DMS53 treated with DMSO at 0.1 percent for 48 hours (cell line): Measurements from ENCODE around the gene CTSS.
"Not testable (repeated sequence)": the region's sequence is repeated elsewhere in the genome, so short reads cannot be mapped to it uniquely, and the experiment has no call there.

Experiments used
- DNase-seq: peaks from one replicate; lab custom pipeline; 2025; ENCODE audit not compliant: unreplicated experiment; lab: John Stamatoyannopoulos, UW

CTSS gene

GRCh38 chr1:150765296-150765976 lies at the start of gene CTSS:
Gene CTSS (minus strand): TSS chr1:150765778. CDS start chr1:150764763, 1,015 bp downstream.
- peak; percentile 36 for DNase-seq

DNA sequence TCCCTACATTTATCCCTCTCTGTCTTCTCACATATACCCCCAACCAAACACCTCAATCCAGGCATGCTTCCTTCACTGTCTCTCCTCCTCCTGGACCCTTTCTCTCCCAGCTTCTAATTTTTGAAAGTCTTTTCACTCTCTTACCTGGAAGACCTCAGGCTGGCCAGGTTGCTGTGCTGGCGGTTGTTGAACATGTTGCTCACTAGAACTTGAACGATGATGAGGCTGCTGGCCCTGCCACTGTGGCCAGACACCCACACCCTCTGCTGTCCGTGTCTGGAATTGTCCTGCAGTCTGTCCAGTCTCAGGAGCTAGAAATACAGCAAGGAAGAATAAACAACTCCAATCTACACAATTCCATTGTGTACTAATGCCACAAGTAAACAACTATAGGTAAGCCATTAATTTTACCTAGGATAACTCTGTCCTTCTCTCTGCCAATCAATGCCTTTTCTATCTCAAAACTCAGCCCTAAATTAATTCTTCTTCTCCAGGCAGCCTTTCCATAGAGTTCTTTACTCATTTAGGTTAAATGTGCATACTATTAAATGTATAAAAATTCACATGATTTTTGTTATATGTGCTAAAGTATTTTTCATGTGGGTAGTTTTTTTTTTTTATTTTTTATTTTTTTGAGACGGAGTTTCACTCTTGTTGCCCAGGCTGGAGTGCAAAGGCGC lies 47.6 kb upstream of the CTSS start:
- peak; percentile 51 for DNase-seq

DNA sequence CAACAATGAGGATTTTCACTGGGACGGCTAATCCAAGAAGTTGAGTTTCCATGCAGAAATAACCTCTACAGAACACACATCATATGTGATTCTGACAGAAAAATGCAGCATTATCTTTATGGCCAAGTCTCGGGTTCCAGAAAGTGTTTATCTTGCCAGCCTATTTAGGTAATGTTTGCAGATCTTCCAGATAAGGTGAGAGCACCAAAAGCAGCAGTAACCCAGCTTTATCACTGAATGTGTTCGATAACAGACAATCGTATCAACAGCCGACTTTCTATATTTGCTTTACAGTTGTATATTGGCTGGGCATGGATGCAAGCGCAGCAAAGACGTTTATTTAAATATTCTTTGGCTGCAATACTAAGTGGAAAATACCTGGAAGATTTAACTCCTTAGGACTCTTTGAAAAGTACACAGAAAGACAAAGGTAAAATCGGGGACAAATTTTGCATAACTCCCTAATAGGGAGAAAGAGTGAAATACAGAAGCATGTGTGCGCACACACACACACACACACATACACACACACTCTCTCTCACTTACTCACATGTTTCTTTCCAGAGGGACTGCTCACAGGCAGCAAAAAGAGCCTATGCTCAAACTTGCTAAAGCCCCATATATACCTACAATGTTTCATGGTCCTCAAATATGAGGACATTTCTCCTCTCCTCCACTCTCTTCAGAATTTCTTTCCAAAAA lies 45.5 kb upstream of the CTSS start:
- no peak for DNase-seq

GRCh38 chr1:150809651-150810050 lies 44.1 kb upstream of the CTSS start:
- DNase-seq = no peak

DNA sequence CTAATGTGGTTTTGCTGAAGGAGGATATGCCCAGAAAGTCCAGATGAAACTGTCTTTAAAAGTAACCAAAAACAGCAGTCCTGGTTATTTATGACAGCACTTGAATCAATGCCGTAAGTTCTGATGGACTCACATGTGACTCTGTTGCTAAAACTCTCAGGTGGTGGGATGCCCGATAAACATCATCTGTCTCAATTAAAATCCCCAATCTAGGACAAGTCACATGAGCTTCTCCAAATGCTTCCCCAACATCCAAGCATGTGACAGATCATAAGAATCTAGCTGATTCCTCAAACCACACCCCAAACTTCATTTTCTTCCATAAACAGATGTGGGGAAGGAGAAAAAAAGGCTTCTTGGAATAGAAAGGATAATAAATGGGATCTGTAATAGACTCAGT lies 43.3 kb upstream of the CTSS start:
- DNase-seq = no peak

DNA sequence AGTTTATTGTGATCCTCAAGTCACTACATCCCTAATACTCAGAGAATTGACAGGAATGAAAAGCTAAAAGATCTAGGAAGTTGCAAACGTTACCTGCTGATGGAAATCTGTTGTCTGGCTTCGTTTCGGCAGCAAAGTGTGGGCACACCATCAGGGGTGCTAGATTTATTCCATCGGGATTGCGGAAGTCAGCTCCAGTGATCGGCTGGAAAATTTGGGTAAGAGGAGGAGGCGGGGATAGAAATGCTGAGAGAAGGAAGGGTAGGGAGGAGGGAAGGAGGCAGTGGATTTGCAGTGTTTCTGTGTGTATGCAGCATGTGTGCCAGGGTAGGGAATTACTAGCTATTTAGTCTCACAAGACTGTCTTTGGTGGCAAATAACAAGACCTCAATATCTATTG lies 42.5 kb upstream of the CTSS start, which contains the start of gene CTSK:
TSS of gene CTSK (minus strand) at position 140 of the 400 bp plus-strand sequence. CDS start 1,455 bp downstream, outside the sequence.
- DNase-seq = no peak

DNA sequence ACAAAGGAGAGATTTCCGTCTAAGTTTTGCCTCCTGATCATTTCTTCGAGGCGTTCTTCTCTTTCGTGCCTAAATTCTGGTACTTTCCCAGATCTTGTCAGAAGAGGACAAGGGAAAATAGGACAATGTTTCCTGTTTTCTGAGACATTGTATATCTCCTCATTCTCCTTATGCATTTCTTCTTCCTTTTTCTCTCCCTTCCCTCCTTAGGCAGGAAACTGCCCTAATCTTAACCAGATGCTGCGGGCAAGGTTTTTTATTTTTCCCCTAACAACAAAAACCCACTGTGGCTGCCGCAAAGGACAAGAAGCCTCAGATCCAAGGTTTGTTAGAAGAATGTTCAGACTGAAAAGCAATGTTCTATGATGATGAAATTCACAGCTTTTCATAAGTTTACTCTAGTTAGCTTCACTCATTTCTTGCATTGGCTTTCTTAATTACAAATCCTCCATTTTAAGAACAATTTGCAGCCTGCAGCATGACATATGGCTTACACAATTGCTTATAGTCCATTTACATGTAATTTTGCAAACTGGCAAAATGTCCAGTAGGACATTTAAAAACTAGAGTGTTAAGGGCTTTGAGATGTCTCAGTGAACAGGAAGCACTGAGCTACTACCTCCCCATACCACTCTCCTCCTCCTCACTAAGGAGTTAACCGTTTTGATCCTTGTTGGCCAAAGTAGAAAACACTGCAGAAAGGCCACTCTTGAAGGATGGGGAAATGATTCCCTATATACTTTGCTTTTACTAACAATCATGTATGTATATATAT lies 41.9 kb upstream of the CTSS start:
- no peak for DNase-seq

DNA sequence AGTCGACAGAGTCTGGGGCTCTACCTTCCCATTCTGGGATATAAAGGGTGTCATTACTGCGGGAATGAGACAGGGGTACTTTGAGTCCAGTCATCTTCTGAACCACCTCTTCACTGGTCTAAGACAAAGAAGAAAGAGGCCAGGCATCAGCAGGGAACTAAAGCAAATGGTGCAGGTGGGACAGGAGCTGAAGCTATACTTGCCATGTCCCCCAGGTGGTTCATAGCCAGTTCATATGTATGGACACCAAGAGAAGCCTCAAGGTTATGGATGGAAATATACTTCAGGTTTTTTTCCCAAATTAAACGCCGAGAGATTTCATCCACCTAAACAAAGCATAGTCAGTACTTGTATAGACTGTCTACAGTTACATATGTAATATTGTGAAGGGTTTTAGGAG lies 40.3 kb upstream of the CTSS start:
- DNase-seq = no peak

DNA sequence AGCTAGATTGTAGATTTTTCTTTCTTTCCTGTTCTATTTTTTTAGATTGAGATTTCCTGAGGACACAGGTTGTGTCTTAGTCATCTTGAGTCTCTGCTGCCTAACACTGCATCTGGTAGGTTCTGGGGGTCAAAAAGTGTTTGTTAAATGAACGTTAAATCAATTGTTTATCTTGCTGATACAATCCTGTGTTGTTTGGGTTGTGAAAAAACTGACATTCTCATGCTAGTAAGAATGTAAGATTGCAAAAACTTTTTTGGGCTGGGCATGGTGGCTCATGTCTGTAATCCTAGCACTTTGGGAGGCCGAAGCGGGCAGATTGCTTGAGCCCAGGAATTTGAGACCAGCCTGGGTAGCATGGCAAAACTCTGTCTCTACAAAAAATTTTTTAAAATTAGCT lies 39.1 kb upstream of the CTSS start:
- no peak for DNase-seq

- no peak for DNase-seq
These were observed 33.5 kb upstream of the CTSS start for GRCh38 chr1:150799089-150799488.

DNA sequence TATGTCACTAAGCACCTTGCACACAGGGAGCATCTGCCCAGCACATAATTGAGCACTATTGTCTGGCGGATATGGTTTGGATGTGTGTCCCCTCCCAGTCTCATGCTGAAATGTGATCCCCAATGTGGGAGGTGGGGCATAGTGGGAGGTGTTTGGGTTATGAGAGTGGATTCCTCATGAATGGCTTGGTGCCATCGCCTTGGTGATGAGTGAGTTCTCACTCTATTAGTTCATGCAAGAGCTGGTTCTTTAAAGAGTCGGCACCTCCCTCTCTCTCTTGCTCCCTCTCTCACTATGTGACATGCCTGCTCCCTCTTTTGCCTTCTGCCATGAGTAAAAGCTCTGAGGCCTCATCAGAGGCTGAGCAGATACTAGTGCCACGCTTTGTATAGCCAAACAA lies 32.9 kb upstream of the CTSS start:
- no peak for DNase-seq

GRCh38 chr1:150796374-150796773 lies 30.8 kb upstream of the CTSS start:
- DNase-seq = no peak

GRCh38 chr1:150793778-150794177 lies 28.2 kb upstream of the CTSS start:
- not testable (repeated sequence) for DNase-seq

DNA sequence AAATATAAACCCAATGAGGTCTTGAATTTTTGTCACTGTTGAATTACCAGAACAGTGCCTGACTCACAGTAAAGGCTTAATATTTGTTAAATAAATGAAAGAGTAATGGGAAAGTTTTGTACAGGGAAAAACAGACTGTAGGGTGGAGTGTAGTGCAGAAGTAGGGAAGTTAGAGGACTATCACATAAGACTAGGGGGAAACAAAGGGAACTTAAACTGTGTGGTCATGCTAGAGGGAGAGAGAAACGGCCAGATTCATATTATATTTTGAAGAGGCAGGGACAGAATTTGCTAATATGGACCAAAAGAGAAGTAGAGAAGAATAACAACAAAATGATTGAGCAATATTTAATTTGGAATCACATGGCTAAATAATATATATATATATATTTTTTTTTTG lies 27.6 kb upstream of the CTSS start:
- no peak for DNase-seq

DNA sequence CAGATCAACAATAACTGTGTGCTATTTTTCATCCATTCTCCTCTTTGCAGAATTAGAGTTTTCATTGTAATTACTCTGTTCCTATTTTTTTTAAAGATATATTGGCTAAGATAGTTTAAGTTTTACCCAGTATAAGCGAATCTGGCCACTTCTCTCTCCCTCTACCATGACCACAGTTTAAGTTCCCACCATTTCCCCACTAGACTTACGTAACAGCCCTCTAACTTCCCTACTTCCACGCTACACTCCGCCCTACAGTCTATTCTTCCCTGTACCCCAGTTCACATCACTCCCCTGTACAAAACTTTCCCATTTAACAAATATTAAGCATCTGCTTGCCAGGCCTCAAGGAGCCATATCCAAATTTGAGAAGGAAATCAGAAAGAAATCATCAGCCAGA lies 26.0 kb upstream of the CTSS start:
- DNase-seq = no peak

DNA sequence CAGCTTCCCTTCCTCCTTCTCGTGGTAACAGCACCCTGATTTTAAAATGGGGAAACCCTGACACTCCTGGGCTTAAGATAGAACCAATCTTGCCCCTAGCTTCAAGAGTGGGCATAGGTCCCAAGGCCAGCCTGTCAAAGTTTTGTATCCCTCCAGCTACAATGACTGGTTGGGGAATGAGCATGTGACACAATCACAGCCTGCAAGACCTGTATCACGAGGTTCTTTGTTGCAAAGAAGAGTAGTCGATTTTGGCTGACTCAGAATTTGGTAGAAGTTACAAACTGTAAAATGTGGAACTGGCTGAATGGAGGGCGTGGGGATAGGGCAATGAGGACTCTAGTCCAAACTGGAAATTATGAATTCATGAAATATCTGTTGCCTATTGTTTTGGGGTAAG lies 23.8 kb upstream of the CTSS start:
- no peak for DNase-seq

GRCh38 chr1:150788946-150789345 lies 23.4 kb upstream of the CTSS start:
- DNase-seq = no peak

DNA sequence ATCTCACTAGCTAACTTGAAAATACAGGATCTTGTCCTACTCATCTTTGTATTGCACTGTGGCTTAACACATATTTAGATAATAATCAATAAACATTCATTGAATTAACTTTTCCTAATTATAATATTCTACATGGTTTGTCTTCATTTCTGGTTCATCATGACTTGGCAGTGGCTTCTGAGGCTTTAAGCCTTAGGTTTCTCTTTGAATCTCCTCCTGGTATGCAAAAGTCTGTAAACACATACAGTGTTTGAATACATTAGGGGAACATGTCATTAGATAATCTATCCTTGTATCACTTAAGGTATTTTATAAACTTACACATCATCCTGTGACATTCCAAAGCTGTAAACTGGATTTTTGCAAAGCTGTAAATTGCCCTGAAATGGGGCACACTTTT lies 21.9 kb upstream of the CTSS start:
- no peak for DNase-seq

DNA sequence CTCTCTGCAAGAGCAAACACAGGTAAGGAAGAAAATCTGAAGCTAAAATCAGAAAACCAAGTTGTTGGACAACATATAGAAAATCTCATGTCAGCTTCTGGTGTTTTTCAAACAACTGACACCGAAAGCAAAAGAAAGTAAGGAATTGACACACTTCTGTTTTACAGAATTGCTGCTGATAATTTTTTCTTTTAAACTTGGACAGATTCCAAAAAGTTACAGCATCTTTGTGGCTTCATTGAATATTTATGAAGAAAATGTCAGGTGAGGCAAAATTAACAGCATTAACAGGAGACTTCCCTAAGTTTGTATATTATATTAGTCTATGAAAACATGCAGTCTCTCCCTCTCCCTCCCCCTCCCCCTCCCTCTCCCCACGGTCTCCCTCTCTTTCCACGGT lies 14.9 kb upstream of the CTSS start:
- no peak for DNase-seq

DNA sequence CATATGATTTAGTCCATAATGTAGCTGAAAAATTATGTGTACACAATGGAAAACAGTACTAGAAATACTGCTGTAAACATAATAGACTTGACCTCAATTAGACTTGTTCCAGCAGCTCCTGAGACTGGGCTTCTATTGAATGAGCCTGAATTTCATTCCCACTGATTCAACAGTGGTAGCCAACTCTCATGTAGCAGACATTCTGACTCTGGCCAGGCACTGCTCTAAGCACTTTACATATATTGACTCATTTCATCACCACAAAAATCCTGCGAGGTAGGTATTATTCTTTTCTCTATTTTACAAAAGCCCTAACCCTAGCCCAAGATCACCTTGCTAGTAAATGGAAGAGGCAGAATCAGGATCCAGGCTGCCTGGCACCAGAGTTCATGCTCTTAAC lies 12.8 kb upstream of the CTSS start:
- no peak for DNase-seq

DNA sequence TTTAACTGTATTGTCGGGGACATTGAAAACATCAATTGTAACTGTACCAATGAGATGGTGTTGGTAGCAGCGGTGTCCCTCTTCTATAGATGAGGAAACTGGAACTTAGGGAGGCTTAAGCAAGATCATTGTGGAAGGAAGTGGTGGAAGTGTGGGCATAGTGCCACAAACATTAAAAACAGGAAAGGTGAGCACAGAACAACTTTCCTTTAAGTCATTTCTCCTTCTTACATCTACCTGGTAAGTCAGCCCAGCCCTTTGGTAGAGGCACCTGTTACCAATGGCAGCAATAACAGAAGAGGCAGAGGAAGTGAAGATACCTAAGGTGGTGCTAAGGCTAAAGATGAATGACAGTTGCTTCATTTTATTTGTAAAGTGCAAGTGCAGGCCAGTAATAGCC lies 12.0 kb upstream of the CTSS start:
- DNase-seq = no peak
